Measurements from ENCODE around the gene CADM2. TPM values are rescaled to one million over a fixed set of nuclear protein-coding genes. Genes with fewer than 3 reads are reported as not detected.
A peak's percentile ranks its signal among the peaks of the same experiment; 100 is the strongest.

The CADM2 gene
- total and polyA plus RNA-seq, 8 donors: 0.28 to 4.6 (median 0.42) TPM

GRCh38 chr3:85003479-85003878, 44.7 kb downstream of the CADM2 start:
- Histone ChIP-seq H3K4me3 (no peak overlapping the region), H3K27ac (no peak overlapping the region), H3K4me1 (no peaks in the 10 kb centered on the region), H3K36me3 (no peaks in the 10 kb centered on the region), H3K9me3 (no peaks in the 10 kb centered on the region), H3K27me3 (no peaks in the 10 kb centered on the region)
- DNase-seq (no peak), FAIRE-seq (no peak), ATAC-seq (no peak)
- no peak for TF ChIP-seq CTCF (IDR thresholded peaks at IDR 0.05)
- intact Hi-C loops (cut with DNase I): no loop called here

GRCh38 chr3:85004147-85004546, 45.4 kb downstream of the CADM2 start:
- H3K9me3 ChIP-seq: no peaks in the 10 kb centered on the region
- FAIRE-seq (no peak), DNase-seq (no peak), ATAC-seq (no peak)
- intact Hi-C loops (cut with DNase I): no loop called here
- no peaks in the 10 kb centered on the region for H3K36me3 ChIP-seq
- WGBS, 2 donors: 68 to 83% methylated on average over 3 of the region's 3 CpGs
- no peak overlapping the region for H3K4me3 ChIP-seq
- H3K4me1 ChIP-seq: no peaks in the 10 kb centered on the region
- no peak for TF ChIP-seq CTCF (IDR thresholded peaks at IDR 0.05)
- H3K27me3 ChIP-seq: no peaks in the 10 kb centered on the region
- H3K27ac ChIP-seq: no peak overlapping the region

- intact Hi-C loops (cut with DNase I): no loop called here
- 53 to 74% methylated on average over 1 of the region's 1 CpG for WGBS, 2 donors
- ATAC-seq: no peak
Measured at GRCh38 chr3:85005946-85006345, 47.2 kb downstream of the CADM2 start.

GRCh38 chr3:85007195-85008094, 48.7 kb downstream of the CADM2 start:
- Histone ChIP-seq H3K27ac (no peak overlapping the region), H3K36me3 (no peaks in the 10 kb centered on the region), H3K4me3 (no peak overlapping the region), H3K4me1 (no peaks in the 10 kb centered on the region), H3K9me3 (no peaks in the 10 kb centered on the region), H3K27me3 (no peaks in the 10 kb centered on the region)
- DNase-seq (no peak), FAIRE-seq (no peak), ATAC-seq (peak in 2 of 4 donors; percentile 45 to 68)
- no peak for TF ChIP-seq CTCF (IDR thresholded peaks at IDR 0.05)
- intact Hi-C loops (cut with DNase I): no loop called here
- 47 to 56% methylated on average over 7 of the region's 7 CpGs for whole genome bisulfite sequencing, 2 donors

More at GRCh38 chr3:85005946-85006345, 47.2 kb downstream of the CADM2 start:
- Histone ChIP-seq H3K9me3 (no peaks in the 10 kb centered on the region), H3K4me1 (no peaks in the 10 kb centered on the region), H3K36me3 (no peaks in the 10 kb centered on the region), H3K27ac (no peak overlapping the region), H3K27me3 (no peaks in the 10 kb centered on the region), H3K4me3 (no peak overlapping the region)
- no peak for TF ChIP-seq CTCF (IDR thresholded peaks at IDR 0.05)
- FAIRE-seq (no peak), DNase-seq (no peak)

- TF ChIP-seq CTCF (IDR thresholded peaks at IDR 0.05): no peak
- ATAC-seq (no peak), FAIRE-seq (no peak), DNase-seq (no peak)
- Histone ChIP-seq H3K4me3 (no peak overlapping the region), H3K9me3 (no peaks in the 10 kb centered on the region), H3K27me3 (no peaks in the 10 kb centered on the region), H3K27ac (no peak overlapping the region), H3K4me1 (peaks cover 0 to 6% (median 0%) of the 10 kb centered on the region in 3 donors), H3K36me3 (no peaks in the 10 kb centered on the region)
- intact Hi-C loops (cut with DNase I): no loop called here
- 57 to 64% methylated on average over 5 of the region's 5 CpGs for WGBS, 2 donors
Measured at GRCh38 chr3:85020828-85021227, 62.0 kb downstream of the CADM2 start.

All from pancreas (tissue), 10 donors.